CD4-positive, alpha-beta T cell treated with Interleukin-2 at 100 ng/mL for 4 hours (primary cell): Measurements from ENCODE around the gene NPTN.
"Not testable (repeated sequence)": the region's sequence is repeated elsewhere in the genome, so short reads cannot be mapped to it uniquely, and the experiment has no call there.

Source experiments
- DNase-seq: peaks from one replicate; pipeline ENCODE4 v3.0.0-alpha.2; 2020; ENCODE audit warnings: low spot score

NPTN gene

GRCh38 chr15:73570355-73571032 lies 62.7 kb downstream of the NPTN start:
- DNase-seq: no peak

DNA sequence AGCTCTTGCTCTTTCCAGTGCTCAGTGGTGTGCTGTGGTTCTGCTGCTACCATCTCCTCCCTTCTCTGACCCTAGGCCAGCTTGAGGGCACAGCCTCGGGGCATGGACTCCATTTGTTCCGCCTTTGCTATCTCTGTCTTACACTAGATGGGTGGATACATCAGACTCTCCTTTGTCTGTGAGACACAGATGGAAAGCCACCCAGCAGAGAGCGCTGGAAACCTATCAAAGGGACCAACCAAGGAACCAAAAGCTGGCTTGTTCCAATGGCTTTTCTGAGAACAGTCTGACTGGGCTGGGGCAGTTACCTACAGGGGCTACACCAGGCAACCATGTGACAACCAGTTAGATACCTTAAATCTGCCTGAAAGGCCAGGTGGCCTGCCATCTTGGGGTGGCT lies 63.8 kb downstream of the NPTN start:
- no peak for DNase-seq

DNA sequence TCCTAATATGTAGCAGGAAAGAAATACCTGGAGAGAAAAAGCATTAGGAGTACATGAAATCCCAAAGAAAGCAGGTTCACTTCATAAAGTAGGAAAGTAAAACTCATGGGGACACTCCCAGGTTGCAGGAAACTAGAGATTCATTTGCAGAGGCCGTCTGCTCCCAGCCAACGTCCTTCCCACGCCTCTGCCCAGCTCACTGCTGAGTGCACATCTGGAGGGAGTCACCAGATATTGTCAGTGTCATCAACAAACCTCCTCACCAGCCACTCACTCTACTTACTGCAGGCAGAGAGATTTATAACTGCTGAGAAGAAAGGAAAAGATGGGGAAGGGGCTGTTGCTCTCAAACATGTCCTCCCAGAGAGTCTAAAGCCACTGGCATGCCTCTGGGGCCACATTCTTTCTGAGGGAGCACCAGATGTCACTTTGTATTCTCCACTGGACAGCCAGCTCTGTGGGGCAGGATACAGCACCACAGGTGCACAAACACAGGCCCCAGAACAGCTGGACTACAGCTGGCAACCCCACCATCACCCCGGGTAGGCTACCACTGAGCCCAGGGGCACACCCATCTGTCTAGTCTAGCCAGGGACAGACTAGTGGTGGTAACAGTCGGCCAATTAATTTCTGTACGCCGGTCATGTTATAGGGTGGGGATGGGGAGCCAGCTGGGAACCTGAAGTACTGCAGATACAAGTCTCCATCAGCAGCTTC lies 64.5 kb downstream of the NPTN start:
- DNase-seq: no peak

DNA sequence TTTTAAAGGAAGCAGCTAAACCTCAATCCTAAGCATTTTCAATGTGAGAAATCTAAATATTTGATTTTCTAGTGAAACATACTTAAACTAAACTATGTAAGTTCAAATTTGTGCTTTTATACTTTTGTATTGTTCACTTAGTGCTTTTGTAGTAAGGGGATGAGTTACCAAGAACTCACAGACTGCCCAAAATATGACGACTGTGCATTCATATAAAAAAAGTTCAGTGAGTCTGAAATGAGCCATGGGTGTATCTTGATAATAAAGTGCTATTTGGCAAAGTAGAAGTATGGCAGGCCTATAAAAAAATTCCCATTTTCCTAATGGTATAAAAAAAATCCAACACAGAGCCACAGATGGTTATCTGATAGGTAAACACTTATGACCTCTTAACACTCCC lies 66.2 kb downstream of the NPTN start:
- DNase-seq: no peak

GRCh38 chr15:73564255-73564654 lies 68.9 kb downstream of the NPTN start:
- DNase-seq: no peak

DNA sequence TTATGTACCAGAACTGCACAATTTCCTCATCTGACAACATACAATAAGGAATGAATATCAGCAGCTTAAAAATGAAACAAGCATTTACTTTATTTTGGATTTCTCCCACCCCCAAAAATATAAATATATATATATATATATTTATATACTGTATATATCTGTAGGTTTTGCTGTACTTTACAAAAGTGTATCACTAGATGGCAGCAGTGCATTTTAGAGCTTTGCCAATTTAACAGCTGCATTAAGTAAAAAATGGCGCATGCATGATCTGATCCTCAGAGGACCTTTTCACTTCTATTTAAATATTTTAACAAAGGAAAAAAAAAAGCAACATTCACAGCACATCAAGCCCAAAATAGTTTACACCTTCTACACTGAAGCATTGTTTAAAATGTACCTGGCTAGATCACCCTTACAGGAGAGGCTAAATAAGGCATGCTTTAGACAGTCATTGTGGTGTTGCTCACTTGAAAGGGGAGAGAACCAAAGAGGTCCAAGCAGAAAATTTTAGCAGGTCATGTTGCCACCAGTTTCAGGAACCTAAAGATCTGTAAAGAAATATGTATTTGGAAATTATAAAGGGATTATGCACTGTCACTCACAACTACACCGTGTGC lies 72.6 kb downstream of the NPTN start:
- DNase-seq: peak; percentile 47

DNA sequence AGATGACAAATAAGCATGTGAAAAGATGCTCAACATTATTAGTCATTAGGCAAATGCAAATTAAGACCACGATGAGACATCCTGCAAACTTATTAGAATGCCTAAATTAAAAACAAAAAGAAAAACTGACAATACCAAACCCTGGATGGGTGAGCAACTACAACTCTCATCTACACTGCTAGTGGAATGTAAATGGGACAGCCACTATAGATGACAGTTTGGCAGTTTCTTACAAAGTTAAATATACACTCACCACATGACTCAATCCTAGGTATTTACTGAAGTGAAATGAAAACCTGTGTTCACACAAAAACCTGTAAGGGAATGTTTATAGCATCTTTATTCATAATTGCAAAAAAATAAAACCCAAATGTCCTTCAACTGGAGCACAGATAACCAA lies 74.7 kb downstream of the NPTN start:
- DNase-seq: no peak

DNA sequence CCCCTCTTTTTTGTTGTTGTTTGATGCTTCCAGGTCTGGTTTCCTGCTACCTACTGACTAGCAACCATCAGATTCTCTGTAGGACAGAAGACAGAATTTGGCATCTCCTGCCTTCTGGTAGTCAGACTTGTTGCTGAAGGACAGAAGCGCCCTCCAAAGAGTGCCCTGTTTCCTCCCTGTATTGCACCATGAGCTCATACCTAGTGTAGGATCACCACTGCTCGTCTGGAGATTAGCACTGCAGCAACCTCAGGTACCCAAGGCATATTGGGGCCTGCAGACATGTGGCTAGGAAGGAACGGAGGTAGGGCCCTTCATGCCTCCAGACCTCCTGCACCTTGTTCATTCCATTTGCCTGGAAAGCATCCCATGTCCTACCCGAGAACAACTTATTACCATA lies 78.1 kb downstream of the NPTN start:
- DNase-seq: no peak

DNA sequence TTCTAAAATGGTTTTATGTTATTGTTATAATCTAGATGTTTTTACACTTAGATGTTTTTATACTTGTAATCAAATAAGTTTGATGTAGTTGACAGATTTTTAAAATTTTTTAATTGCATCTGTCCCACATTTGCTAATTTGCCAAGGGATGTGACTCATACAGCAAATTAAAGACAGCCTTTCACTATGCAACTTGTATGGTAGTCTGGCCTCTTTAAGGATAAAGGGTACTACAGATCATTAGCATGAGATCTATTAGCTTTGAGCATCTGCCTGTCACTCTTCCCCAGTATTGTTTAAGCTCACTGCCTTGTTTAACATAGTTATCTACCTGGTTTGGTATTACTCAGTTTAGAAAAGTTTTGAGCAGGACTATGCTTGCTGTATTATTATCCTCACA lies 83.0 kb downstream of the NPTN start:
- no peak for DNase-seq

DNA sequence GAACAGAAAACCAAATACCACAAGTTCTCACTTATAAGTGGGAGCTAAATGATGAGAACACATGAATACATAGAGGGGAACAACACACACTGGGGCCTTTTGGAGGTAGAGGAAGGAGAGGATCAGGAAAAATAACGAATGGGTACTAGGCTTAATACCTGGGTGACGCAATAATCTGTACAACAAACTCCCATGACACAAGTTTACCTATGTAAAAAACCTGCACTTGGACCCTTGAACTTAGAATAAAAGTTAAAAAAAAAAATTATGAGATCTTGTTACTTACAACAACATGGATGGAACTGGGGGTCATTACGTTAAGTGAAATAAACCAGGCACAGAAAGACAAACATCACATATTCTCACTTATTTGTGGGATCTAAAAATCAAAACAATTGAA lies 84.3 kb downstream of the NPTN start:
- not testable (repeated sequence) for DNase-seq

- DNase-seq: no peak
These were observed 91.7 kb downstream of the NPTN start for GRCh38 chr15:73541479-73541878.

GRCh38 chr15:73540161-73540560 lies 93.0 kb downstream of the NPTN start:
- no peak for DNase-seq

DNA sequence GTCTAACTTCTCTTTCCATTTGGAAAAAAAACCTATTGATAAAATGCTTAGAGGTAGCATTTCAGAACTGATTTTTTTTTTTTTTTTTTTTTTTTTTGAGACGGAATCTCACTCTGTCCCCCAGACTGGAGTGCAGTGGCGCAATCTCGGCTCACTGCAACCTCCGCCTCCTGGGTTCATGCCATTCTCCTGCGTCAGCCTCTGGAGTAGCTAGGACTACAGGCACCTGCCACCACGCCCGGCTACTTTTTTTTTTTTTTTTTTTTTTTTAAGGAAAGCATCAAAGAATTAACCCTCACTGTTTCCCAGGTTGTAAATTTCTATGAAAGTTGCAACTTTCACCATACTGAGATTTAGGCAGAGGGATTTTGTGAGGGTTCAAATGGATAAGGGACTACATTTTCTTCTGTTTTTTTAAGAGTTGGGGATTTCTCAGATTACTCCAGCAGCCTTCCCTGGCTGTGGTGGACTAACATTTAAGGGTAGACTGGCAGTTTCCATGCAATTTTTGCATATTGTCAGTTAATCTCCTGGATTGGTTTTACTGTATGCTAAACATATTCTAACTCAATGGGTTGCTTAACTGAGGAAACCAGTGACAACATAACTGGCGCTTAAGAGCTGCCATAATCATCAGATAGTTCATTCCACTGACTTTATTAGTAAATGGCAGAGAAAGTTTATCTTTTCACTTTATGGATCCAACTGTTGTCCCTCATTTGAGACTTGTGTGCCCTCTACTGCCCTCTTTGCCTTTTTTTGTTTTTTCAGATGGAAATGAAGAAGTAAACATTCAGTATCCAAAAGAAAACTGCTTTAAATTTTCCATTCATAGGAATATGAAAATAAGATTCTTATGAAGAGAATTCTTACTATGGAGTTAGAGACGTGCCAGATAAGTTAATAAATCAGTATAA lies 93.7 kb downstream of the NPTN start:
- no peak for DNase-seq

DNA sequence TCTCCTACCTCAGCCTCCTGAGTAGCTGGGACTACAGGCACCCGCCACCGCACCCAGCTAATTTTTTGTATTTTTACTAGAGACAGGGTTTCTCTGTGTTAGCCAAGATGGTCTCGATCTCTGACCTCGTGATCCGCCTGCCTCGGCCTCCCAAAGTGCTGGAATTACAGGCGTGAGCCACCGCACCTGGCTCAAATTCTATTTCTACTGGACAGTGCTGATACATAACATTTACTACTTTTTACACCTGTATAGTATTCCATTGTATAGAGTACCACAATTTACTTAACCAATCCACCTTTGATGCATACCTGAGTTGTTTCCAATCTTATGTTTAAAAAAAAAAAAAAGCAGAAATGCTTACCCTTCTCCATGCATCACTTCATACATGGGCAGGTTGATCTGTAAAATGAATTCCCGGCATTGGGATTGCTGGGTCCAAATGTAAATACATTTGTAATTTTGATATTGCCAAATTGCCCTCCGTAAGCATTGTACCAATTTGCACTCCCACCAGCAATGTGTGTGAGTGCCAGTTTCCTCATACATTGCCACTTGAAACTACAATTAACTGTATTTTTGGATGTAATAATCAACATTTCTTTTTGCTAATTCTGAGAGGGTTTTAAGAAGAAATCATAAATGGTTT lies 94.5 kb downstream of the NPTN start:
- no peak for DNase-seq

GRCh38 chr15:73538123-73538522 lies 95.1 kb downstream of the NPTN start:
- no peak for DNase-seq

- DNase-seq: no peak
These were observed 102.5 kb downstream of the NPTN start for GRCh38 chr15:73530649-73531048.

- DNase-seq: no peak
These were observed 105.6 kb downstream of the NPTN start for GRCh38 chr15:73527598-73527997.

- no peak for DNase-seq
These were observed 108.3 kb downstream of the NPTN start for GRCh38 chr15:73524919-73525318.

GRCh38 chr15:73522011-73522410 lies 111.2 kb downstream of the NPTN start:
- DNase-seq: no peak

DNA sequence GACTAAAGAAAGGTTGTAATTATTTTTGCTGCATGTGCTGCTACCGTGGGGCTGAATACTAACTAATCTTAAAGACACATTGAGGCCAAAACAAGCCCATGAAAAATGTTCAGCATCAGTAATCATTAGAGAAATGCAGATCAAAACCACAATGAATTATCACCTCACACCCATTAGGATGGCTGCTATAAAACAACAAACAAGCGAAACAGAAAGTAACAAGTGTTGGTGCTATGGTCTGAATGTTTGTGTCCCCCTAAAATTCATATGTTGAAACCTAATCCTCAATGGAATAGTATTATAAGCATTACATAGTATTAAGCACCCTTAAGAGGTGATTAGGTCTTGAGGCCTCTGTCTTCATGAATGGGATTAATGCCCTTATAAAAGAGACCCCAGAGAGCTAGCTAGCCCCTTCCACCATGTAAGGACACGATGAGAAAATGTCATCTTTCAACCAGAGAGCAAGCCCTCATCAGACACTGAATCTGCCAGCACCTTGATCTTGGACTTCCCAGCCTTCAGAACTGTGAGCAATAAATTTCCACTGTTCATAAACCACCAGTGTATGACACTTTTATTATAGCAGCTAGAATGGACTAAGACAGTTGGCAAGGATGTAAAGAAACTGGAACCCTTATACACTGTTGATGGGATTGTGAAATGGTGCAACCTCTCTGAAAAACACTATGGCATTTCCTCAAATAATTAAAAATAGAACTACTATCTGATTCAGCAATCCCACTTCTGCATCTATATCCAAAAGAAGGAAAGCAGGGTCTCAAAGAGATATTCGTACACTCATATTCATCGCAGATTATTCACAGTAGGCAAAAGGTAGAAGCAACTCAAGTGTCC lies 114.1 kb downstream of the NPTN start:
- no peak for DNase-seq
